HG02943 (cell line): ENCODE results near the gene EIF3F.

ENCODE experiments used
- ATAC-seq: cut with Tn5 transposase; IDR thresholded peaks from one replicate; pipeline ENCODE4 v1.9.1; 2021; ENCODE audit warnings: mild to moderate bottlenecking, low read depth, moderate library complexity; ENCODE audit not compliant: unreplicated experiment

Gene EIF3F

DNA sequence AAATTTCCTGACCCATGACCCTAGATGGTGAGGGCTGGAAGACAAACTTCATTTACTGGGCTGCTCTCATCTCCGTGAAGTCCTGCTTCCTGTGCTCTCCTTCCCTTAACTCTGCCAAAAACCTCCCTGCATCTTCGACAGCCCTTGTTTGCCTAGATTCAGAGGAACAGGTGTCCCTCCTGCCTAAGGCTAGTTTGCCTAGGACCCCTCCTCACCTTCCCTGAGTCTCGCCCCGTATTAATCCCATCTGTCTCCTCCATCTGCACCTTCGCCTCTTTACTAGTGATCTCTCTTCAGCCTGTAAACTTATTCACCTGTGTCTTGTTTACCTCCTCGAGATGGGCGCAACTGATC, 33.1 kb downstream of the EIF3F start:
- ATAC-seq: no peak

DNA sequence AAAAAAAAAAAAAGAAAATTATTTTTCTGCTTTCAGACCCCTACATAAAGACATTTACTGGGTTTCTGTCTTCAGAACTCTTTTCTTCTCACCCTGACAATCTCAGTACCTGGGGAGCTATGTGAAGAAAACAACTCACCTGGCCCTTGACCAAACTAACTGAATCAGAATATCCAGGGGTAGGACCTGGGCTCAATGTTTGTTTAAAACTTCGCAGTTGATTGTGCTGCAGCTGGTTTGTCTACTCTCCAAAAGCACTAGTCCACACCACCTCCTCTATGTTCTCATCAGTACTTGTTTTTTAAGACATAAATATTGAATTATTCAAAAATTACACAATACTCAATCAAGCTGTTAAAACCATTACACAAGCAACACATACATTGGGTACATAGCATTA, 34.8 kb downstream of the EIF3F start:
- no peak for ATAC-seq

DNA sequence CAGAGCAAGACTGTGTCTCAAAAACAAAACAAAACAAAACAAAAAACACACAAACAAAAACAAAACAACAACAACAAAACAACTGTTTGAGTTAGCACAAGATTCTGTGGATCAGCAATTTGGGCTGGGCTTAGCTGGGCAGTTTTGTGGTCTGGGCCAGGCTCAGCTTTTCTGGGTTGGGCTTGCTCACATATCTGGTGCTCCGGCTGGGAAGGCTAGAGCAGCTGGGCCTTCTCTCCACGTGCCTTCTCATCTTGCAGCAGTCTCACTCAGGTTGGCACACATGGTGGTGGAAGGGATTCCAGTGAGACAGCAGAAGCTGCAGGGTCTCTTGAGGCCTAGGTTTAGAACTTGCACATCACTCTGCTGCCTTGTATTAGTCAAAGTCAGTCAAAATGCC, 35.7 kb downstream of the EIF3F start:
- ATAC-seq: no peak

DNA sequence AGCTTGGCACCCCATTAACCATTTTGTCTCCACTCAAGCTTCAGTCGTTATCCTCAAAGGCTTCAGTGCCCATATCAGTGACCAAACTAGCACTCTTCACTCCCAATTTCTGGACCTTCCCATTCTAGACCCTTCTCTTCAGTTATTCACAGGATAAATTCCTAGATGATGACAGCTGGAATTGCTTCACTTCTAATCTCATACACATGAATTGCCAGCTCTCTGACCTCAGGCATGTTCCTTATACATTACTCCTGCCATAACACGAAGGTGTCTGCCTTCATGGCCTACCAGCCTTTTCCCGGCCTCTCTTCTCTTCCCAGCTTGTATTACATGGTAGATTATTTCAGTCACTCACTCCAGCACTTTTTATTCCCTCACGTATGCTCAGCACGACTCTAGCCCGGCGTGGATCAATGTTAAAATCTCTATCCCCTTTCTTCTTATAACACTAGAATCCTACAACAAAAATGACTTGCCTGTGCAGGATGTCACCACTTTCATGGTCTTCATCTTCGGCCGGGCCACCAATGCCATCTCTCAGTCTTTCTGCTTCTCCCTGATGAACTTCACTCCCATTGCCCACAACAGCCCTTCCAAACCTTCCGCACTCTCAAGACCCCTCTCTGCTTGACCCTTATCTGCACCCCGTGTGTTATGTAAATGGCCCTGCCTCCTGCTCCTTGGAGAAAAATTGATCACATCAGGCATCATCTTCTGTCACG, 36.9 kb downstream of the EIF3F start:
- no peak for ATAC-seq

DNA sequence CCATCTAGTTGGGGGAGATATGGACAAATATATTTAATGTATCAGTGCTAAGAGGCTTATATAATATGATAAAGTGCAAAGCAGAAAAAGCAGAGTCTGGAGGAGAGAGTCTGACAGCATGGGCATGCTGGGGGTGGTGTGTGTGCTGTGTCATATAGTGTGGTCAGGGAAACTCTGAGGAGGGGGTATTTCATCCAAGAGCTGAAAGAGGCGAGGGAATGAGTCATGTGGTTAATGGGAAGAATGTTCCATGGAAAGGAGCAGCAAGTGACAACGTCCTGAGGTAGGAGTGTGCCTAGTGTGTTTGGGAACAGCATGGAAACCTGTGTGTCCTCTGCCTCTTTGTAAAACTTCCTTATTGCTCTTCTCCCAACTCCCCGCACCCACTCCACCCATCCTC, 38.0 kb downstream of the EIF3F start:
- ATAC-seq: no peak

DNA sequence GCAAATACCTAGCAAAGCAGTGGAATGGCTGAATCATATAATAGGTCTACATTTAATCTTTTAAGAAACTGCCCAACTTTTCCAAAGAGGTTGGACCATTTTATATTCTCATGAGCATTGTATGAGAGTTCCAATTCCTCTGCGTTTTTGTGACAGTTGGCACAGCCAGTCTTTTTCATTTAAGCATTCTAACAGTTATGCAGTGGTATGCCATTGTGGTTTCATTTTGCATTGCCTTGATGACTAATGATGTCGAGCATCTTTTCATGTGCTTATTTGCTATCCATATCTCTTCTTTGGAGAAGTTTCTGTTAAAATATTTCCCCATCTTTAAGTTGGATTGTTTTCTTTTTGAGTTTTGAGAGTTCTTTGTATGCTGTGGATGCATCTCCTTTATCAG, 38.7 kb downstream of the EIF3F start:
- ATAC-seq: no peak

DNA sequence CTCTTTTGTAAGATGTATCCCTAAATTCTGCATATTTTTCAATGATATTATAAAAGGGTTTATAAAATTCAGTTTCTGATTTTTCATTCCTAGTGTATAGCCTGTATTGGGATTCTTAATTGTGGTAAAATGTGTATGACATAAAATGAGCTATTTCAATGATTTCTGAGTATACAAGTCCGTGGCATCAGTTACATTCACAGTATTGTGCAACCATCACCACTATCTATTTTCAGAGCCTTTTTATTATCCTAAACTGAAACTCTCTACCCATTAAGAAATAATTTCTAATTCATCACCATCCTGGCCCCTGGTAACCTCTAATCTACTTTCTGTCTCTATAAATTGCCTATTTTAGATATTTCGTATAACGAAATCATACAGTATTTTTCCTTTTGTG, 39.8 kb downstream of the EIF3F start:
- ATAC-seq: no peak

DNA sequence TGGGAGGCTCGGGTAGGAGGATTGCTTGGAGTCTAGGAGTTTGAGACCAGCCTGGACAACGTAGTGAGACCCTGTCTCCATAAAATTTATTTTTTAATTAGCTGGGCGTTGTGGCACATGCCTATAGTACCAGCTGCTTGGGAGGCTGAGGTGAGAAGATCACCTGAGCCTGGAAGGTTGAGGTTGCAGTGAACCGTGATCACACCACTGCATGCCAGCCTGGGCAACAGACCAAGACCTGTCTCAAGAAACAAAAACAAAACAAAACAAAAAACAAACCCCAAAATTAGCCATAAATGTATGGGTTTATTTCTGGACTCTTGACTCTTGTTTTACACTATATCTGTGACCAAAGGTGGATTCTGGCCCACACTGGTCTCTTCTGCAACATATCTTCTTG, 41.6 kb downstream of the EIF3F start:
- ATAC-seq: no peak

DNA sequence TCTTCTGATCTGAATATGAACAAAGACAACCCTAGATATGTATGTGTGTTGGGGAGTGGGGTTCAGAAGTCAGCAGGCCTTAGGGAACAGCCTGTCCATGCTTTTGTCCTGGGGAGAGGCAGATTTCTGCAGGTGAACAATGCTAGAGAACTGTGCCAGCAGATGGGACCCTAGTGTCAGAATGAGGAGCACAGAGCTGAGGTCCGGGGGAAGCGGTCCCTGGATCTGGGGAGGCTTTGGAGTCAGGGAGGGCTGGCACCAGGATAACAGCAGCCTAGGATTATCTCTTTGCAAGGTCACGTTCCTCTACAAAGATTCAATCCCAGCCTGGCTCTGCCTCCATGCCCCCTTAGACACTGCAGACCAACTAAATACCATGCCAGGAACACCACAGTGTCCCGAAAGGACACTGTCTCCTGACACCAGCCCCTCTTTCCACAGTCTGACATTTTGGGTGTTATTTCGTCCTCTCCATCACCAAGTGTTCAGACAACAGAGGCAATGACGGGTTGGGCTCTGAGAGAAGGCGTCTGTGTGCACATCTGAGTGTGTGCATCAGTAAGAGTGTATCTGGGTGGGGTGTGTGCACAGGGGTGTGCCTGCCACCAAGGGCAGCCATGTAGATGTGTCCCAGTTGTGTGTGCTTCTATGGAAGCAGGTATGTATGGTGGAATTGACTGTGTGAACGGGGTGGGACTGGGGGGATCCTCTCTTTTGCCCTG, 43.5 kb downstream of the EIF3F start:
- ATAC-seq: no peak

DNA sequence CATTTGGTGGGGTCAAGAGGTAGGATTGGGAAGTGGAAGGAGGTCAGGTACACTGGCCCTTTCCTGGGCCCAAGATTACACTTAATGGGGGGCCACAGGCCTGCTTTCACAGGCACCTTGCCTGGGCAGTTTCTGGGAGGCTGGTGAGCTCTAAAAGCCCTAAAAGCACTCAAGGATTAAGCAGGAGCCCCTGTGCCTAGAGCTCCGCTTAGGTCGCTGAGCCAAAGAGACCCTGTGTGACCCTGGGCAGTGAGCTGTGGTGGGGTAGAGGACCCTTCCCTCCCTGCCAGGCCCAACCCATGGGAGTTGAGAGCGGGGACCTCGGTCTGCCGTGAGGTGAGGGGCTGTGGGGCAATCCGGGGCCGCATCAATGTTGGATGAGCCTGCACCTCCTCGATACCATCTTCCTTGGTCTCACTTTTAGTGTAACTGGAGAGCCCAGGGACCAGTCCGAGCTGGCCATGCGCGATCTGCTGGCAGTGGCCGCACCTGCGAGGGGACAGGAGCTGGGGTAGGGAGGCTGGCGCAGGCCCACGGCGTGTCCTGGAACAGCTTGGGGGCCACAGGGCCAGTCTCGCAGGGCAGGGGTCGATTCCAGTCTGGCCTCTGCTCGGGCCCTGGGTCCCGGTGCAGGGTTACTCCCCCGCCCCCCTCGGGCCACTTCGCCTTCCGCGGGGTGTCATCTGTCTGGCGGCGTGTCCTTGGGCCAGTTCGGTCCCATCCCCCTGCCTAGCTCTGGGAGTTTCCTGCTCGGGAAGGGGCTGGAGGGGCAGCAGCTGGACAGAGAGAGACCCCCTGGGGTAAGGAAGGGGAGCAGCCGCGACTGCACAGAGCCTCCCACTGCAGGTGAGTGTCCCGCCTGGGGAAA, 44.3 kb downstream of the EIF3F start:
- ATAC-seq: no peak

DNA sequence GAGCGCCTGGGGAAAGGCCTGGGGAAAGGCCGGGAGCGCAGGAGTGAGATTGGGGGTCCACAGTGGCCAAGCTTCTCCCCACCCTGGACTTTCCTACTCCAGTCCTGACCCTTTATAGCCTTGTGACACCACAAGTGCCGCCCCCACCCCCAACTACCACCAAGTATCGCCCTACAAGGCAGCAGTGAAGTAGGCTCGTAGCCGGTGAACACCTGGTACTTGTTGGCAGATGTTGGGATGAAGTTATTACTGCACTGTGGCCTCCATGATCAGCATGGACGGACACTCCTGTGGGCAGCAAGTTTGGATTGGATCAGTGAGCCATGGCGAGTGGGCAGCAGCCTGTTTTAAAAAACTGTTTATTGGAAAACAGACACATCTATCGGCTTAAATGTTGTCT, 45.0 kb downstream of the EIF3F start:
- no peak for ATAC-seq

DNA sequence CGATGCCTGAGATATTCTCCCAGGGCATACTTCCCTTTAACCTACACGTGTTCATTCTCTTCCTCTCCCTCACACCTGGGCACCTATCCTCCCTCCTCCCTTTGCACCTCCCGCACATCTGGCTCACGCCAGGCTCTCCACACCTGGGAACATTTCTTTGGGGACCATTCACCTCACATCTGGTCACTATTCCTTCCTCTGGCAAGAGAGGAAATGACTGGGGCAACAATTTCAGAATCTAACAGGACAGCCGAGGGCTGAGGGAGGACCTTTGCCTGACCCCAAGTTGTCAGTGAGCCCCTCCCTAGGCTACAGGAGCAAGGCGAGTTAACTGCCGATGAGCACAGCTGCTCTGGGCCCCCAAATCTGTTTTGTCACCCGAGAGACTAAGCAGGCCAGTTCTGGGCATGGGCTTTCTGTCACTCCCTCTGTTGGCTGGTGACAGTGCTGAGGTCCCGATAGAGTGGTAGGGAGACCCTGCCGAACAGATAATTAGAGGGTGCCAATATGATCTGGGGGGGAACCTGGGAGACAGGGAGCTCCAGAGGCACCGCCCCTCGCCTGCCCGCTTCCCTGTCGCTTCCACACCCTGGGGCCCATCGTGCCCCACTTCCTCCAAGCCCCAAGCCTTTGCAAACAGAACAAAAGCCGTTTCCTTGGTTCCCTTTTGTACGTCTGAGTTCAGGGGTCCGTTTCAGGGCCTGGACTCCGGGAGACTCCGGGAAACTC, 45.6 kb downstream of the EIF3F start:
- no peak for ATAC-seq

DNA sequence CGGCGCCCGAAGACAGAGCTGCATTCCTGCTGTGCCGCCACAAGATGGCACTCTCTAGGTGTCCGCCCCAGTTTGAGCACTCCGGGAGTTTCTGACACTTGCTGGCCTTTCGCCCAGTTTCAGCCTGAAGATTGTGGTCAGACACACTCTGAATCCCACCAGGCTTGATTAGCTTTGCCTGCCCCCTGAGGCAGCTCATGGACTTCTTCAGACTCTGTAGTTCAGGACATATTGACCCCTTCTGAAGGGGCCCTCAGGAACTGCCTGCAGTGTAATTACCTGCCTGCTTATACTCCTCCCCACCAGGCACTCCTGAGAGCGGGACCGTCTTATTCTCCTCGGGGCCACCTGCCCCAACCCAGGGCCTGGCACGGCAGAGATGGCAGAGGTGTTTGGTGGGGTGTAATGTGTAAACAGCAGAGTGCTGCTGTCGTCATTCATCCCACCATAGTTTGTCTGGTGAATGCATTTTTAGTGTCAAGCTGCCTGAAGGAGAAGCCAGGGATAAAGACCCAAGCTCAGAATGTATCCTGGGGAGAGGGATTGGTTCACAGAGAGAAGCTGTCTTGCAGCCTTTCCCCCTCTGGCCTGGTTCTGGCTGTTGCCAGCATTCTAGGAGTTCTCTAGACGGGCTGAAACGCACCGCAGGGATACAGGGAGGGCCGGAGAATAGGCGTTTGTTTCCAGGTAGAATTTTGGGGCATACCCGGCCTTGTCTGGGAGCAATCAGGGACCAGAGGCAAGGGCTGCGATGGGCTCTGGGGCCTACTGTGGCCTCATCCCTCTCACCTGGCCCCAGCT, 46.4 kb downstream of the EIF3F start:
- peak; percentile 69 for ATAC-seq

DNA sequence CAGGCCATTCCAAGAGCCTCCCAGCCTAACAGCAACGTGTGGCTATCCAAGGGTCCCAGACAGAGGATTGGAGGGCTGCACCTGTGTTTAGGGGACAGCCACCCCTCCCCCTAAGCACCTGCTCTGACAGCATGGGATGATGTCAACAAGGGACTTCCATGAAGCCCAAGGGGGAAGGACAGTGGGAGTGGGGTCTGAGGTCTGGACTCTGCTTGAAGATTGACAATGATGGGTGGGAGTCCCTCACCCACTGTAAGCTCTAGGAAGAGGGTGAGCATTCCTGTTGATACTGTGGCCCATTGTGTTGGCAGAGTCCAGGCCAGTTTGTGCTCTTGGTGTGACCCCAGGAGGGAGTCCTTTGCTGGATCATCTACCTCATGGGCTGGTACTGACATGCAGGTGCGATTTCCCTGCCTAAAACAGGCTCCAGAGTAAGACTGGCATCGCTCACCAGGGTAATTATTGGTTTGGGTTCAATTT, 47.0 kb downstream of the EIF3F start:
- ATAC-seq: no peak

DNA sequence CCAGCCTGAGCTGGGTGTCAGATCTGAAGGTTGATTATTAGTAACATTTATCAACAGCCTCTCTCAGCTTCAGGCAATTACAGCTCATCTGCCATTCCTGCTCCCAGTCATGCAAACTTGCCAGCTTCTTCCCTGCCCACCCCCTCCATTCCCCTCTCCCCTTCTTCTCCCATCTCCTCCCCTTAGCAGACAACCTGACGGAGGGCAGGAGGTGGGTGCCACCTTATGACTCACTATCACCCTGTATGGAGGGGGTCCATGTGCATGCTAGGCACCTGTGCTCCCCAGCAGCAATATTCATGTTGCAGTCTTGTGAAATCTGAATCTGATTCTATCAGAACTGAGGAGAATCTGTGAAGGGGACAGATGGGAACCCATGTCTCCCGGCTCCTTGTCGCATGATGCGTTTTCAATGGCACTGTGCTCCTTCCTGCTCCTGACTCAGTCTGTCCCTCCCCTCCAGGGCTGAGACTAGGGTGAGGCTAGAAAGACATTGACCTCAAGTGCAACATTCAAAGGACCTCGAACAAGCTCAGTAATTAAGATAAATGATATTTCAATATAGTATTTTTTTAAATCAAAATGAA, 47.6 kb downstream of the EIF3F start:
- ATAC-seq: no peak

DNA sequence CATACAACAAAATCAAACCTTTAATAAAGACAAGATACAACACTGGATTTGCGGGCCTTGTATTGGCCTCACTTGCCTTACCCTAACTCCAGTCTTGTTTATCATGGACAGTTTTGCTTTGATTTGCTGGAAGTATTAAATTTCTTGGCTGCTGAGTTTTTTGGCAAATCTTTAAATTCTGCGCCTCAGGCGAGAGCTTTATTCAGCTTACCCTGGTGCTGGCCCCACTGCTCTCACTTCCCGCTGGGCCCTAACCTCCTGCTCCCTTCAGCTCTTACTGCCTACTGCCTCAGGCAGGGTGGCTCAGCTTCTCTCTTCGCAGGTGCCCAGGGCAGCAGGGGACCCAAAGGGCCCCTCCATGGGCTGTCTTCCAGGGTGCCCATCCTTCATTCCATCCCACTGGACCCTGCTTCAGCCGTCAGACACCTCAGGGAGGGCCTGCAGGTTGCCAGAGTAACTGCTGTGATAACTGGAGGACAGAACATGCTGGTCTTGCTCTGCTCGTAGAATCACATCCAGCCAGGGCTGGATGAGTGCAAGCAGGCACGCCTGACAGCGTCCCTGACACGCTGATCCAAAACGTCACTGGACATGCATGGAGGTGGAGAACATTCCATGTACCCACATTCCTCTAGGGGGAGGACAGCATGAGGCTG, 48.2 kb downstream of the EIF3F start:
- no peak for ATAC-seq

DNA sequence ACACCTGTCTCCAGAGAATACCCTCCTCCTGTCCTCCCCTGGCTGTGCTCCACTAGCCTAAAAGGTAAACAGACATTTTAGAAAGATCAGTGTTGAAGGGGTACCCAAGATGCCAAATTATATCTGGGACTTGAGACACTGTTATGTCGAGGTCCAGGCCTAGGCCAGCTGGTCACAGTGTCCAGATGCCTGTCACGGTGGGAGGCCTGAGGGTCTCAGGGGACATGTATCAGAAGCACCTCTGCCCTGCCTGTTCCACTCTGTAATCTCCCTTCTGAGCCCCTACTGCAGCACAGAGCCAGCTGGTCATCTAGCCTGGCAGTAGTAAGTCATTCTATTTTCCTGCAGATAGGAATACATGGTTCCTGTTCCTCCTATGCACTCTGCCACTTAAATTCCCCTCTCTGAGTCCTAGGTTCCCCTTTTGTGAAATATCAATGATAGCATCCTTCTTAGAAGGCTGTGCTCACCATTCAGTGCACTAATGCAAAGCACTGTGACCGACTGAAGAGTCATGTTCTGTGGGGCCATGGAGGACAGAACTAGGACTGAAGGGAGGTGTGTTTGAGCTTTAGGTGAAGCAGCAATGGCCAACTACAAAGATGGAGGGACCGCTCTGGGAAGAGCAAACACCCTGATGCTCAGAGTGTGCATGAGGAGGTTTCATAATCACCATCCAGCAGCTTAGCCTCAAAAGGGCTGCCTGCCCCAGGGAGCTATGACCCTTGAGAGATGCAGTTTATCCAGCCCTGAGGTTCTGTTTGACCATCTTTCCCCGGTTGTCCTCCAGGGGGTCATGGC, 49.1 kb downstream of the EIF3F start:
- ATAC-seq: no peak

DNA sequence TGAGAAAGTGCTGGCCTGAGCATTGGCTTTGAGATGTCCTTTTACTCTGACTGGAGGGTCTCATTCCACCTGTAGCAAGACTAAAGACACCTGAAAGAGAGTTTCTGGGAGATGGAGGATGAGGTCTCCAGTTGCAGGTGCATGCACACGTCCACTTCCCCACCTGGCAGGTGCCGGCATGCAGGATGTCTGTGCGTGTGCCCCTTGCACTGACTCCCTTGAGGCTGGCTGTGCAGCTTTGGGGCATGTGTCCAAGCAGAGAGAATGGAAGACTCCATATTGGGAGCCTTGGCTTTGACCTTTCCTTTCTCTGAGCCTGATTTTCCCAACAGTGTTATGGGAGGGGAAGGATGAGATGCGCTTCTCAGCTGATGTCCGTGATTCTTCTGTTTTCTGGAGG, 49.8 kb downstream of the EIF3F start:
- ATAC-seq: no peak
